ENCODE data around the gene PLEKHG4B.
"Not testable (repeated sequence)": the region's sequence is repeated elsewhere in the genome, so short reads cannot be mapped to it uniquely, and the experiment has no call there.

PLEKHG4B gene

DNA sequence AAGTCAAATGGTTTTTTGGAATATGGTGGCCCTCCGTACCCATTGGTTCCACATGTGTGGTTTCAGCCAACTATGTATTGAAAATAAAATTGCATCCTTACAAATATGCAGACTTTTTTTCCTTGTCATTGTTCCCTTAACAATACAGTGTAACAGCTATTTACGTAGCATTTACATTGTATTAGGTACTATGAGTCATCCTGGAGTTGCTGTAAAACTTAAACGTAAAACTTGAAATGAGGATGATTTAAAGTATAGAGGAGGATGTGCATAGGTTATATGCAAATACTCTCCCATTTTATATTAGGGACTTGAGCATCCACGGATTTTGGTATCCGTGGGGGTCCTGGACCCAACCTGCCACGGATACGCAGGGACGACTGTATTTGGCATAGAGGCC, 142.5 kb downstream of the PLEKHG4B start:
- Histone ChIP-seq H3K4me3 (ENCODE audit: low read length) (no peak overlapping the region), H3K27me3 (ENCODE audit: low read depth, low read length) (no peaks in the 10 kb centered on the region), H4K20me1 (ENCODE audit: insufficient read depth, low read length) (no peaks in the 10 kb centered on the region), H3K36me3 (replicated peaks; ENCODE audit: low read depth, low read length) (no peaks in the 10 kb centered on the region), H3K4me2 (ENCODE audit: low read length) (no peak overlapping the region), H3K79me2 (ENCODE audit: low read length) (no peaks in the 10 kb centered on the region), H3K9ac (ENCODE audit: low read length) (no peak overlapping the region), H2AFZ (ENCODE audit: low read depth, low read length) (no peak overlapping the region), H3K4me1 (ENCODE audit: low read length) (no peaks in the 10 kb centered on the region), H3K9me3 (ENCODE audit: insufficient read depth, low read length) (no peaks in the 10 kb centered on the region), H3K27ac (ENCODE audit: low read length) (no peak overlapping the region)
- no peak for TF ChIP-seq EZH2phosphoT487 (IDR thresholded peaks at IDR 0.05; ENCODE audit: low read depth)
- TF ChIP-seq, protein P1, sequence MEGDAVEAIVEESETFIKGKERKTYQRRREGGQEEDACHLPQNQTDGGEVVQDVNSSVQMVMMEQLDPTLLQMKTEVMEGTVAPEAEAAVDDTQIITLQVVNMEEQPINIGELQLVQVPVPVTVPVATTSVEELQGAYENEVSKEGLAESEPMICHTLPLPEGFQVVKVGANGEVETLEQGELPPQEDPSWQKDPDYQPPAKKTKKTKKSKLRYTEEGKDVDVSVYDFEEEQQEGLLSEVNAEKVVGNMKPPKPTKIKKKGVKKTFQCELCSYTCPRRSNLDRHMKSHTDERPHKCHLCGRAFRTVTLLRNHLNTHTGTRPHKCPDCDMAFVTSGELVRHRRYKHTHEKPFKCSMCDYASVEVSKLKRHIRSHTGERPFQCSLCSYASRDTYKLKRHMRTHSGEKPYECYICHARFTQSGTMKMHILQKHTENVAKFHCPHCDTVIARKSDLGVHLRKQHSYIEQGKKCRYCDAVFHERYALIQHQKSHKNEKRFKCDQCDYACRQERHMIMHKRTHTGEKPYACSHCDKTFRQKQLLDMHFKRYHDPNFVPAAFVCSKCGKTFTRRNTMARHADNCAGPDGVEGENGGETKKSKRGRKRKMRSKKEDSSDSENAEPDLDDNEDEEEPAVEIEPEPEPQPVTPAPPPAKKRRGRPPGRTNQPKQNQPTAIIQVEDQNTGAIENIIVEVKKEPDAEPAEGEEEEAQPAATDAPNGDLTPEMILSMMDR (IDR thresholded peaks at IDR 0.05; ENCODE audit: low read depth, low read length), result no peak

DNA sequence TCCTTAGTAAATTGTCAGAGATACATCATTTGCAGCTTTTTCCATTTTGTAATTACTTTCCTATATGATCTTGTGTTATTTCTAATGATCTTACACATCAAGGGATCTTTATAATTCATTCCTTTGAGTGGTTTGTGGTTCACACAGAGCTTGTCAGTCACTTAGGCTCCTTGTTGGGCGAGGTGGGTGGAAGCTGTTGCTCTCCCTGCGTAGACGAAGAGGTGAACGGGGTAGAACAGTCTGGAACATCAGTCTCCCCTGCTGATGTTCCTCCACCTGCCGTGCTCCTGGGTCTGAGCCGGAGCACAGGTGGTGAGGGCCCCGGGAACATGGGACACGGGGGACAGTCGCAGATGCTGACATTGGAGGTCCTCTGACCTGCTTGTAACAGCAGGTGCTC, 143.6 kb downstream of the PLEKHG4B start:
- not testable (repeated sequence) for H3K36me3 ChIP-seq (replicated peaks; ENCODE audit: low read depth, low read length); H4K20me1 ChIP-seq (ENCODE audit: insufficient read depth, low read length); H3K9me3 ChIP-seq (ENCODE audit: insufficient read depth, low read length); H3K9ac ChIP-seq (ENCODE audit: low read length); H2AFZ ChIP-seq (ENCODE audit: low read depth, low read length); H3K79me2 ChIP-seq (ENCODE audit: low read length); H3K27me3 ChIP-seq (ENCODE audit: low read depth, low read length); H3K4me3 ChIP-seq (ENCODE audit: low read length); H3K4me2 ChIP-seq (ENCODE audit: low read length); H3K27ac ChIP-seq (ENCODE audit: low read length); H3K4me1 ChIP-seq (ENCODE audit: low read length)

DNA sequence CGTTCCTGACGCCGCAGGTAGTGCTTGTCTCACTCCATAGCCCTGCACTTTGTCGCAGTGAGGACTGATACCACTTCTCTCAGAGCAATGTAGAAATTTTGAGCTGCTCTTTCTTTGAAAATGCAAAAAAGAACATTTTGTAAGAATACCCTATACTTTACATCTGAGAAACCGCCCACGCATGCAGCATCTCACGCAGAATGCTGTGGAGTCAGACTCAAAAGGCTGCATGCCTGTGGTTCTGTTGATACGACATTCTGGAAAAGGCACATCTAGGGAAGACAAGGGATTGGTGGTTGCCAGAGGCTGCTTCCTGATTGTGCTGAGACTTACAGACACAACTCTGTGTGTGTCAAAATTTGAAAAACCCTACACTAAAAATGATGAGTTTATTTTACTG, 146.0 kb downstream of the PLEKHG4B start:
- H3K36me3 ChIP-seq (replicated peaks; ENCODE audit: low read depth, low read length); H2AFZ ChIP-seq (ENCODE audit: low read depth, low read length); H3K79me2 ChIP-seq (ENCODE audit: low read length): not testable (repeated sequence)

More for the DNA sequence above, 146.0 kb downstream of the PLEKHG4B start:
- H3K27me3 ChIP-seq (ENCODE audit: low read depth, low read length); H3K9ac ChIP-seq (ENCODE audit: low read length); H3K4me1 ChIP-seq (ENCODE audit: low read length); H3K4me3 ChIP-seq (ENCODE audit: low read length); H3K9me3 ChIP-seq (ENCODE audit: insufficient read depth, low read length); H3K4me2 ChIP-seq (ENCODE audit: low read length); H4K20me1 ChIP-seq (ENCODE audit: insufficient read depth, low read length); H3K27ac ChIP-seq (ENCODE audit: low read length): not testable (repeated sequence)

All from OCI-LY3 (cell line).